CD4-positive, alpha-beta T cell treated with Interleukin-15 for 1 hour (primary cell): ENCODE measurements around the gene CLN3.
"Not testable (repeated sequence)": the region's sequence is repeated elsewhere in the genome, so short reads cannot be mapped to it uniquely, and the experiment has no call there.

ENCODE experiments used
- DNase-seq: peaks from one replicate; pipeline ENCODE4 v3.0.0-alpha.2; 2020

Gene CLN3

GRCh38 chr16:28491970-28492474 is at the start of gene CLN3:
Gene CLN3, minus strand, starts transcription at chr16:28492074. Its CDS starts 315 bp downstream, at chr16:28491759.
- DNase-seq, result peak; percentile 92

- DNase-seq, result no peak
Observed at GRCh38 chr16:28540346-28540745, 48.5 kb upstream of the CLN3 start.

- DNase-seq, result no peak
Observed at GRCh38 chr16:28538733-28539596, 47.1 kb upstream of the CLN3 start, which contains the start of gene NUPR1. Gene NUPR1, minus strand, starts transcription at chr16:28538974. Its CDS starts 67 bp downstream, at chr16:28538907.

- DNase-seq, result no peak
Observed at GRCh38 chr16:28537964-28538732, 46.3 kb upstream of the CLN3 start.

- no peak for DNase-seq
Observed at GRCh38 chr16:28537076-28537475, 45.2 kb upstream of the CLN3 start.

GRCh38 chr16:28534542-28535373 is 42.9 kb upstream of the CLN3 start:
- DNase-seq, result peak; percentile 71

- no peak for DNase-seq
Observed at GRCh38 chr16:28532940-28533647, 41.2 kb upstream of the CLN3 start.

- DNase-seq, result no peak
Observed at GRCh38 chr16:28531777-28532744, 40.2 kb upstream of the CLN3 start.

- no peak for DNase-seq
Observed at GRCh38 chr16:28529124-28529523, 37.2 kb upstream of the CLN3 start.

- DNase-seq, result no peak
Observed at GRCh38 chr16:28528463-28528867, 36.6 kb upstream of the CLN3 start.

- no peak for DNase-seq
Observed at GRCh38 chr16:28527985-28528384, 36.1 kb upstream of the CLN3 start.

- not testable (repeated sequence) for DNase-seq
Observed at GRCh38 chr16:28527100-28527785, 35.4 kb upstream of the CLN3 start.

GRCh38 chr16:28526201-28527099 is 34.6 kb upstream of the CLN3 start:
- DNase-seq, result no peak

GRCh38 chr16:28524681-28525171 is 32.9 kb upstream of the CLN3 start:
- DNase-seq, result no peak

GRCh38 chr16:28522792-28523191 is 30.9 kb upstream of the CLN3 start:
- no peak for DNase-seq

GRCh38 chr16:28521436-28521835 is 29.6 kb upstream of the CLN3 start:
- DNase-seq, result no peak

GRCh38 chr16:28520672-28521071 is 28.8 kb upstream of the CLN3 start:
- no peak for DNase-seq

GRCh38 chr16:28514246-28514645 is 22.4 kb upstream of the CLN3 start:
- DNase-seq, result no peak
